ENCODE results near the gene CCT8.

The CCT8 gene

GRCh38 chr21:29076731-29077640 is 3.5 kb upstream of the CCT8 start:
- peak; percentile 77 for DNase-seq

- DNase-seq = no peak
These were observed 2.4 kb upstream of the CCT8 start for GRCh38 chr21:29075706-29076466.

- no peak for DNase-seq
These were observed 1.3 kb upstream of the CCT8 start for GRCh38 chr21:29074783-29075182.

- no peak for DNase-seq
These were observed 544 bp upstream of the CCT8 start for GRCh38 chr21:29074007-29074376.

GRCh38 chr21:29072873-29073221 is 601 bp downstream of the CCT8 start:
- DNase-seq = no peak

- no peak for DNase-seq
These were observed 8.5 kb downstream of the CCT8 start for GRCh38 chr21:29064850-29065481.

- DNase-seq = no peak
These were observed 16.9 kb downstream of the CCT8 start for GRCh38 chr21:29056538-29057050.

GRCh38 chr21:29056005-29056404 is 17.4 kb downstream of the CCT8 start:
- DNase-seq = no peak

- DNase-seq = no peak
These were observed 18.4 kb downstream of the CCT8 start for GRCh38 chr21:29055080-29055479.

- DNase-seq = no peak
These were observed 19.8 kb downstream of the CCT8 start for GRCh38 chr21:29053656-29054055.

- DNase-seq = no peak
These were observed 20.4 kb downstream of the CCT8 start for GRCh38 chr21:29053011-29053553.

GRCh38 chr21:29052224-29052623 is 21.2 kb downstream of the CCT8 start:
- no peak for DNase-seq

GRCh38 chr21:29034678-29035077 is 38.8 kb downstream of the CCT8 start:
- DNase-seq = no peak

- DNase-seq = no peak
These were observed 39.6 kb downstream of the CCT8 start for GRCh38 chr21:29033871-29034270.

- DNase-seq = no peak
These were observed 40.1 kb downstream of the CCT8 start for GRCh38 chr21:29033301-29033700.

GRCh38 chr21:29030909-29031308 is 42.5 kb downstream of the CCT8 start:
- no peak for DNase-seq

GRCh38 chr21:29029524-29029923 is 43.9 kb downstream of the CCT8 start:
- no peak for DNase-seq

GRCh38 chr21:29025328-29025713 is 48.1 kb downstream of the CCT8 start:
- DNase-seq = no peak

GRCh38 chr21:29024474-29025327 is 48.7 kb downstream of the CCT8 start, which contains the start of gene USP16:
Gene USP16, plus strand, starts transcription at chr21:29024668. Its CDS starts 3,246 bp downstream, at chr21:29027914.
- peak; percentile 99 for DNase-seq

- DNase-seq = no peak
These were observed 51.3 kb downstream of the CCT8 start for GRCh38 chr21:29022166-29022565.

GRCh38 chr21:29018540-29018939 is 54.9 kb downstream of the CCT8 start:
- no peak for DNase-seq

GRCh38 chr21:29017639-29018237 is 55.7 kb downstream of the CCT8 start:
- no peak for DNase-seq

Measured in NCI-H2227 treated with DMSO at 0.1 percent for 48 hours (cell line).